Measurements from ENCODE around the gene STYXL2.
A peak's percentile ranks its signal among the peaks of the same experiment; 100 is the strongest.

The STYXL2 gene

GRCh38 chr1:167093846-167094516, at the start of gene STYXL2:
TSS of gene STYXL2 (plus strand) at chr1:167094075. CDS start at chr1:167094850, 775 bp downstream.
- Histone ChIP-seq H3K4me3 (peak within 1 kb of the TSS; percentile 27), H3K27ac (peak within 1 kb of the TSS; percentile 41 to 51)
- DNase-seq (ENCODE audit: low spot score), result no peak
- no peak for TF ChIP-seq CTCF (IDR thresholded peaks at IDR 0.05)

- TF ChIP-seq CTCF (IDR thresholded peaks at IDR 0.05), result no peak
- Histone ChIP-seq H3K4me3 (no peak overlapping the region), H3K27ac (no peak overlapping the region)
- DNase-seq (ENCODE audit: low spot score), result no peak
Measured at GRCh38 chr1:167051907-167052306, 42.0 kb upstream of the STYXL2 start.

GRCh38 chr1:167052389-167052788, 41.5 kb upstream of the STYXL2 start:
- TF ChIP-seq CTCF (IDR thresholded peaks at IDR 0.05), result no peak
- no peak for DNase-seq (ENCODE audit: low spot score)
- Histone ChIP-seq H3K27ac (no peak overlapping the region), H3K4me3 (no peak overlapping the region)

GRCh38 chr1:167054531-167054930, 39.3 kb upstream of the STYXL2 start:
- Histone ChIP-seq H3K4me3 (no peak overlapping the region), H3K27ac (no peak overlapping the region)
- no peak for TF ChIP-seq CTCF (IDR thresholded peaks at IDR 0.05)
- no peak for DNase-seq (ENCODE audit: low spot score)

- DNase-seq (ENCODE audit: low spot score), result no peak
- Histone ChIP-seq H3K27ac (no peak overlapping the region), H3K4me3 (no peak overlapping the region)
- no peak for TF ChIP-seq CTCF (IDR thresholded peaks at IDR 0.05)
Measured at GRCh38 chr1:167054946-167055630, 38.8 kb upstream of the STYXL2 start.

GRCh38 chr1:167056529-167057231, 37.2 kb upstream of the STYXL2 start:
- TF ChIP-seq CTCF (IDR thresholded peaks at IDR 0.05), result no peak
- Histone ChIP-seq H3K27ac (no peak overlapping the region), H3K4me3 (no peak overlapping the region)
- no peak for DNase-seq (ENCODE audit: low spot score)
